Neural crest cell (in vitro differentiated cells): ENCODE data around the gene GSE1. TPM values are rescaled to one million over a fixed set of nuclear protein-coding genes. Genes with fewer than 3 reads are reported as not detected.

Experiments
- DNase-seq: peaks from one replicate; pipeline ENCODE4 v3.0.0; 2021; ENCODE audit warnings: low read depth, mixed read lengths, low spot score
- H3K27ac Mint-ChIP-seq: one replicate; pipeline ENCODE4 v1.8.0; 2021; ENCODE audit warnings: mild to moderate bottlenecking, mixed read lengths; ENCODE audit not compliant: unreplicated experiment
- H3K27me3 Mint-ChIP-seq: 2 replicates; pipeline ENCODE4 v1.8.0; 2021; ENCODE audit warnings: low read depth, mild to moderate bottlenecking, mixed read lengths
- H3K36me3 Mint-ChIP-seq: 2 replicates; pipeline ENCODE4 v1.8.0; 2021; ENCODE audit warnings: low read depth, mild to moderate bottlenecking, mixed read lengths
- H3K4me1 Mint-ChIP-seq: 2 replicates; pipeline ENCODE4 v1.8.0; 2021; ENCODE audit warnings: mixed read lengths
- H3K4me3 Mint-ChIP-seq: one replicate; pipeline ENCODE4 v1.8.0; 2021; ENCODE audit warnings: mild to moderate bottlenecking, mixed read lengths
- H3K9me3 Mint-ChIP-seq: 2 replicates; pipeline ENCODE4 v1.8.0; 2021; ENCODE audit warnings: mixed read lengths
- CTCF ChIP-seq: fragments of 200-600 bp; sonication (generic); conservative IDR thresholded peaks from 2 replicates; pipeline ENCODE4 v1.5.0; 2021; ENCODE audit warnings: antibody characterized with exemption, mild to moderate bottlenecking
- total RNA-seq: library from RNA; stranded (reverse); gene quantifications from 2 replicates; pipeline ENCODE4 v1.2.1, GENCODE V29; 2021

GSE1 gene
- total RNA-seq, 1 donor from 2014 or later, result 27.3 TPM

DNA sequence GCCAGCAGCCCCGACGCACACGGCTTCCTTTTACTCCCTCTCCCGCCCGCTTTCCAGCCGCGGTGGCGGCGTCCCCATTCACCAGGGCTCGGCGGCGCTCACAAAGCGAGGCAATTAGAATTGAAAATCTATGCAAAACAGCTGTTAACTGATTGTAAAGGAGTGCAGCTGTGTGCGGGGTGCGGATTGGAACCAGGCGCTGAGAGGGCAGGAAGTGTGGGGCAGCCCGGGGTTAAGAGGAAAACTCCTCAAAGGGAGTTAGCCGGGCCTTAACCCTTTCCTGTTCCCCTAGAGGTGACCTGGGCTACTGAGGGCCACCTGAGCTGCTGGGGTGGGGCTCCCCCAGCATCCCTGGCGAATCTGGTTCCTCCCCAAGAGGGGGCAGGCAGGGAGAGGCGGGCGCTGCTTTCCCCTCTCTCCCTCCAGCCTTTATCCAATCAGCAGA, 5.8 kb upstream of the GSE1 start:
- H3K4me3 Mint-ChIP-seq, result peak overlapping the region; percentile 66
- H3K4me1 Mint-ChIP-seq, result peaks cover 71% of the 10 kb centered on the region
- H3K27ac Mint-ChIP-seq, result no peak overlapping the region
- H3K27me3 Mint-ChIP-seq, result peaks cover 28% of the 10 kb centered on the region
- no peaks in the 10 kb centered on the region for H3K36me3 Mint-ChIP-seq
- peak; percentile 52 for TF ChIP-seq CTCF
- DNase-seq, result peak; percentile 60
- H3K9me3 Mint-ChIP-seq, result no peaks in the 10 kb centered on the region

DNA sequence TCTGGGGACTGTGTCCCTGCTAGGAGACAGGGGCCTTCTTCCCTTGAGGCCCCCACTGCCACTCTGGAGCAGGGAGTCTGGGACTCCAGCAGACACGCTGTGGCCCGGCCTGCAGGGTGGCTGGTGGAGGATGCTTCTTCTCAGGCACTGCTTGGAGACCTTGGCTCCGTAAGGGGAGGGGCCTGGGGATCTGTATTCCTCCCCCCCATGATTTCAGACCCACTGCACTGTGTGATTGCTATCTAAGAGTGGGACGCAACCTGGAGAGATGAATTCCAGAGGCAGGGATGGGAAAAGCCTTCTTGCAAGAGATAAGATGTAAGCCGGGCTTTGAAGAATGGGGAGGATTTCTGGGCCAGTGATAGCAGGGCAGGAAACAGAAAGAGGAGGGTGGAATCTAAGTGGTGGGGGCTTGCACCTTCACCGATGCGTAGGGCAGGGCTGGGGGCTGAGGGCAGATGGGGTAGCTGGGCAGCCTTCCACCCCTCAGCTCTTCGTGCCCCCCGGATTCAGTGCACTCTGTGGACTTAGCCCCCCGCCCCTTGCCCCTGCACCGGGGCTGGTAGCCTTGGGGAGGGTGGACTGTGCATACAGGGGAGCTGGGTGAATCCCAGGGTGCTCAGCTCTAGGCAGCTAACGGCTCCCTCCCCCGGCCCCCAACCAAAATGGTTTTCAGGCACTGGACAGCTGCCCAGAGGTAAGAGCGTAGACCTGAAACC, 5.2 kb upstream of the GSE1 start:
- H3K27me3 Mint-ChIP-seq, result peaks cover 30% of the 10 kb centered on the region
- H3K27ac Mint-ChIP-seq, result no peak overlapping the region
- peak overlapping the region; percentile 66 for H3K4me3 Mint-ChIP-seq
- peak; percentile 10 for TF ChIP-seq CTCF
- H3K36me3 Mint-ChIP-seq, result no peaks in the 10 kb centered on the region
- H3K4me1 Mint-ChIP-seq, result peaks cover 65% of the 10 kb centered on the region
- DNase-seq, result no peak
- no peaks in the 10 kb centered on the region for H3K9me3 Mint-ChIP-seq

- DNase-seq, result no peak
Measured at GRCh38 chr16:85608515-85608885, 4.6 kb upstream of the GSE1 start.

GRCh38 chr16:85608887-85609286, 4.2 kb upstream of the GSE1 start:
- no peak for DNase-seq
- Mint-ChIP-seq H3K36me3 (no peaks in the 10 kb centered on the region), H3K27ac (no peak overlapping the region), H3K4me3 (peak overlapping the region; percentile 33), H3K4me1 (peaks cover 59% of the 10 kb centered on the region), H3K9me3 (no peaks in the 10 kb centered on the region), H3K27me3 (peaks cover 28% of the 10 kb centered on the region)
- TF ChIP-seq CTCF, result no peak

More at GRCh38 chr16:85608515-85608885, 4.6 kb upstream of the GSE1 start:
- Mint-ChIP-seq H3K36me3 (no peaks in the 10 kb centered on the region), H3K4me3 (peak overlapping the region; percentile 33), H3K27ac (no peak overlapping the region), H3K4me1 (peaks cover 61% of the 10 kb centered on the region), H3K27me3 (peaks cover 28% of the 10 kb centered on the region), H3K9me3 (no peaks in the 10 kb centered on the region)
- TF ChIP-seq CTCF, result no peak

- Mint-ChIP-seq H3K9me3 (no peaks in the 10 kb centered on the region), H3K4me1 (peaks cover 54% of the 10 kb centered on the region)
- no peak for TF ChIP-seq CTCF
Measured at GRCh38 chr16:85609539-85609938, 3.6 kb upstream of the GSE1 start.

More at GRCh38 chr16:85609539-85609938, 3.6 kb upstream of the GSE1 start:
- DNase-seq, result no peak
- H3K36me3 Mint-ChIP-seq, result no peaks in the 10 kb centered on the region
- H3K4me3 Mint-ChIP-seq, result peak overlapping the region; percentile 33
- peaks cover 30% of the 10 kb centered on the region for H3K27me3 Mint-ChIP-seq
- no peak overlapping the region for H3K27ac Mint-ChIP-seq
